CD4-positive, alpha-beta T cell treated with Interleukin-4 for 4 hours (primary cell): ENCODE measurements around the gene SERPINH1.
"Not testable (repeated sequence)": the region's sequence is repeated elsewhere in the genome, so short reads cannot be mapped to it uniquely, and the experiment has no call there.

ENCODE experiments used
- DNase-seq: peaks from one replicate; pipeline ENCODE4 v3.0.0-alpha.2; 2020

The SERPINH1 gene

GRCh38 chr11:75578977-75579376 lies 16.9 kb downstream of the SERPINH1 start:
- no peak for DNase-seq

- DNase-seq, result no peak
These were observed 17.8 kb downstream of the SERPINH1 start for GRCh38 chr11:75579841-75580240.

GRCh38 chr11:75582506-75582894 lies 20.4 kb downstream of the SERPINH1 start:
- no peak for DNase-seq

GRCh38 chr11:75582895-75583717 lies 21.1 kb downstream of the SERPINH1 start:
- DNase-seq, result peak; percentile 22

GRCh38 chr11:75583718-75584658 lies 21.9 kb downstream of the SERPINH1 start:
- no peak for DNase-seq

GRCh38 chr11:75584659-75585292 lies 22.7 kb downstream of the SERPINH1 start:
- DNase-seq, result not testable (repeated sequence)

- no peak for DNase-seq
These were observed 23.2 kb downstream of the SERPINH1 start for GRCh38 chr11:75585293-75585670.

GRCh38 chr11:75586395-75586794 lies 24.3 kb downstream of the SERPINH1 start:
- DNase-seq, result no peak

- DNase-seq, result no peak
These were observed 26.0 kb downstream of the SERPINH1 start for GRCh38 chr11:75588051-75588481.

GRCh38 chr11:75589051-75589450 lies 27.0 kb downstream of the SERPINH1 start:
- no peak for DNase-seq

GRCh38 chr11:75589933-75590332 lies 27.9 kb downstream of the SERPINH1 start:
- no peak for DNase-seq

GRCh38 chr11:75591371-75591770 lies 29.3 kb downstream of the SERPINH1 start:
- DNase-seq, result no peak

- DNase-seq, result no peak
These were observed 29.9 kb downstream of the SERPINH1 start for GRCh38 chr11:75591966-75592365.

- DNase-seq, result no peak
These were observed 30.7 kb downstream of the SERPINH1 start for GRCh38 chr11:75592715-75593114.

GRCh38 chr11:75593286-75593915 lies 31.3 kb downstream of the SERPINH1 start:
- no peak for DNase-seq

GRCh38 chr11:75594211-75594610 lies 32.2 kb downstream of the SERPINH1 start:
- DNase-seq, result no peak

GRCh38 chr11:75595429-75595828 lies 33.4 kb downstream of the SERPINH1 start:
- no peak for DNase-seq

GRCh38 chr11:75596914-75597313 lies 34.9 kb downstream of the SERPINH1 start:
- no peak for DNase-seq

GRCh38 chr11:75597636-75598035 lies 35.6 kb downstream of the SERPINH1 start:
- no peak for DNase-seq

- no peak for DNase-seq
These were observed 36.2 kb downstream of the SERPINH1 start for GRCh38 chr11:75598264-75598663.

- no peak for DNase-seq
These were observed 36.8 kb downstream of the SERPINH1 start for GRCh38 chr11:75598900-75599299.

GRCh38 chr11:75600356-75600755 lies 38.3 kb downstream of the SERPINH1 start:
- DNase-seq, result no peak

GRCh38 chr11:75601494-75601893 lies 39.4 kb downstream of the SERPINH1 start:
- no peak for DNase-seq
